ENCODE data around the gene ACTR1B.

DNA sequence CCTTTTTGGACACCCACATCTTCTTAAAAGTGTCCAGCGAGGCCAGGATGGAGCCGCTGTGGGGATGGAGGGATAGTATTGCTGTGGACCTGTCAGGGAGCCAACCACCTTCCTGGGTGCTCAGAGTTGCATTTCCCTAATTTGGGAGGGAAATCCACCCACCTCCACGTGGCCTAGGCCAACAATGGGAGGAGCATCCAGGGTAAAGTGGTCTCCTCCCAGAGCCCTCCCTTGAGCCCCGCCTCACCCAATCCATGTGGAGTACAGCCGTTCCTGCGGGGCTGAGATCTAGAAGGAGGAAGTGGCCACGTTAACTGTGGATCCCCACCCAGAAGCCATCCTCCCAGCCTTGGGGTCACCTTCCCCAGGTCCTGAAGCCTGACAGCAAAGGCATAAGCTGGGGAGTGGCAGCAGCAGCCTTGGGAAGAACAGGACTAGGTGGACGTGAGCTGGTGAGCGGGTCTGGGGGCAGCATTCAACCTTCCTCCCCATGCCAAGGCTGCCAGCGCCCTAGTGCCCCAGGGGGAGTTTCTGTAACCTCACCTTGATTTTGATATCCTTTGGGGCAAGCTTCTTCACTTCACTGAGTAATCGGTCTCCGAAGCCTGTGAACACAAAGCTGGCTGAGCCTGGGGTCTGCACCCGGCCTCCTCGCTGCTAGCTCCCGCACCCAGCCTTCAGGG is 6.8 kb downstream of the ACTR1B start:
- TF ChIP-seq, protein P1, sequence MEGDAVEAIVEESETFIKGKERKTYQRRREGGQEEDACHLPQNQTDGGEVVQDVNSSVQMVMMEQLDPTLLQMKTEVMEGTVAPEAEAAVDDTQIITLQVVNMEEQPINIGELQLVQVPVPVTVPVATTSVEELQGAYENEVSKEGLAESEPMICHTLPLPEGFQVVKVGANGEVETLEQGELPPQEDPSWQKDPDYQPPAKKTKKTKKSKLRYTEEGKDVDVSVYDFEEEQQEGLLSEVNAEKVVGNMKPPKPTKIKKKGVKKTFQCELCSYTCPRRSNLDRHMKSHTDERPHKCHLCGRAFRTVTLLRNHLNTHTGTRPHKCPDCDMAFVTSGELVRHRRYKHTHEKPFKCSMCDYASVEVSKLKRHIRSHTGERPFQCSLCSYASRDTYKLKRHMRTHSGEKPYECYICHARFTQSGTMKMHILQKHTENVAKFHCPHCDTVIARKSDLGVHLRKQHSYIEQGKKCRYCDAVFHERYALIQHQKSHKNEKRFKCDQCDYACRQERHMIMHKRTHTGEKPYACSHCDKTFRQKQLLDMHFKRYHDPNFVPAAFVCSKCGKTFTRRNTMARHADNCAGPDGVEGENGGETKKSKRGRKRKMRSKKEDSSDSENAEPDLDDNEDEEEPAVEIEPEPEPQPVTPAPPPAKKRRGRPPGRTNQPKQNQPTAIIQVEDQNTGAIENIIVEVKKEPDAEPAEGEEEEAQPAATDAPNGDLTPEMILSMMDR (IDR thresholded peaks at IDR 0.05; ENCODE audit: insufficient read depth, low read depth, low read length) = no peak
- TF ChIP-seq EZH2 (IDR thresholded peaks at IDR 0.05; ENCODE audit: insufficient read depth, low read length) = no peak

All from astrocyte (in vitro differentiated cells and primary cell).